Neuronal stem cell (in vitro differentiated cells): ENCODE results near the gene SNCA.

Experiments
- DNase-seq: peaks from one replicate; pipeline ENCODE4 v3.0.0-alpha.2; 2013; ENCODE audit warnings: low spot score
- H2AFZ ChIP-seq: one replicate; pipeline ENCODE4 v1.6.1; 2013; ENCODE audit warnings: mild to moderate bottlenecking, low read length, inconsistent platforms
- H2AK5ac ChIP-seq: 2 replicates; pipeline ENCODE4 v1.6.1; 2013; ENCODE audit warnings: low read depth, mild to moderate bottlenecking, inconsistent platforms, low read length, moderate library complexity, mixed read lengths
- H2BK120ac ChIP-seq: 2 replicates; pipeline ENCODE4 v1.6.1; 2013; ENCODE audit warnings: low read depth, mild to moderate bottlenecking, inconsistent platforms, low read length, moderate library complexity, mixed read lengths
- H2BK12ac ChIP-seq: one replicate; pipeline ENCODE4 v1.6.1; 2013; ENCODE audit warnings: low read length, inconsistent platforms
- H2BK15ac ChIP-seq: 2 replicates; pipeline ENCODE4 v1.6.1; 2013; ENCODE audit warnings: mild to moderate bottlenecking, low read length, inconsistent platforms, mixed read lengths
- H2BK5ac ChIP-seq: one replicate; pipeline ENCODE4 v1.6.1; 2013; ENCODE audit warnings: inconsistent platforms, mild to moderate bottlenecking, low read length, moderate library complexity
- H3K14ac ChIP-seq: one replicate; pipeline ENCODE4 v1.6.1; 2013; ENCODE audit warnings: low read length, inconsistent platforms
- H3K18ac ChIP-seq: 2 replicates; pipeline ENCODE4 v1.6.1; 2013; ENCODE audit warnings: low read length, inconsistent platforms
- H3K23ac ChIP-seq: 2 replicates; pipeline ENCODE4 v1.6.1; 2013; ENCODE audit warnings: low read depth, mild to moderate bottlenecking, mixed read lengths, low read length, inconsistent platforms; ENCODE audit not compliant: poor library complexity
- H3K27ac ChIP-seq: replicated peaks from 3 replicates; pipeline ENCODE4 v1.5.1; 2013; ENCODE audit warnings: low read length, inconsistent platforms
- H3K27me3 ChIP-seq, 3 experiments: 2 replicates each; pipeline ENCODE4 v1.6.1; 2013; ENCODE audit warnings: low read length in 3 of 3, mild to moderate bottlenecking in 2 of 3, inconsistent platforms in 1 of 3, low read depth in 1 of 3, mixed read lengths in 1 of 3, moderate library complexity in 1 of 3; ENCODE audit not compliant: control insufficient read depth in 3 of 3, insufficient read depth in 3 of 3
- H3K36me3 ChIP-seq, 2 donors: replicated peaks in 1 of 2; 2 replicates each; pipeline ENCODE4 v1.6.1; 2013; ENCODE audit warnings: low read length in 2 of 2; ENCODE audit not compliant: control insufficient read depth in 2 of 2, insufficient read depth in 2 of 2
- H3K4ac ChIP-seq: 2 replicates; pipeline ENCODE4 v1.6.1; 2013; ENCODE audit warnings: inconsistent platforms, mild to moderate bottlenecking, low read length, moderate library complexity
- H3K4me1 ChIP-seq, 2 donors: 1 replicate in 1 of 2; 2 replicates in 1 of 2; pipeline ENCODE4 v1.6.1; 2013; ENCODE audit warnings: low read length in 2 of 2, low read depth in 1 of 2; ENCODE audit not compliant: control insufficient read depth in 2 of 2, insufficient read depth in 1 of 2
- H3K4me2 ChIP-seq: one replicate; pipeline ENCODE4 v1.6.1; 2013; ENCODE audit warnings: mild to moderate bottlenecking, low read length, inconsistent platforms; ENCODE audit not compliant: insufficient read depth, poor library complexity, severe bottlenecking
- H3K4me3 ChIP-seq, 2 donors: 2 replicates each; pipeline ENCODE4 v1.5.1; 2013; ENCODE audit warnings: low read length in 2 of 2, mild to moderate bottlenecking in 2 of 2, inconsistent platforms in 1 of 2, moderate library complexity in 1 of 2
- H3K79me1 ChIP-seq: one replicate; pipeline ENCODE4 v1.6.1; 2013; ENCODE audit warnings: low read depth, mild to moderate bottlenecking, inconsistent platforms, low read length, moderate library complexity
- H3K9ac ChIP-seq: one replicate; pipeline ENCODE4 v1.6.1; 2013; ENCODE audit warnings: mild to moderate bottlenecking, low read depth, low read length, inconsistent platforms; ENCODE audit not compliant: poor library complexity
- H3K9me3 ChIP-seq, 2 donors: replicated peaks in 1 of 2; 2 replicates each; pipeline versions ENCODE3 to v1.6.1; 2013; ENCODE audit warnings: low read length in 2 of 2, mild to moderate bottlenecking in 2 of 2, inconsistent platforms in 1 of 2, low read depth in 1 of 2, mixed read lengths in 1 of 2, moderate library complexity in 1 of 2; ENCODE audit not compliant: control insufficient read depth in 2 of 2, insufficient read depth in 1 of 2
- H4K8ac ChIP-seq: one replicate; pipeline ENCODE4 v1.6.1; 2013; ENCODE audit warnings: low read depth, mild to moderate bottlenecking, inconsistent platforms, low read length, moderate library complexity
- H4K91ac ChIP-seq: one replicate; pipeline ENCODE4 v1.6.1; 2013; ENCODE audit warnings: low read length, low read depth, mild to moderate bottlenecking, inconsistent platforms; ENCODE audit not compliant: poor library complexity
- whole genome bisulfite sequencing, 2 donors: extraction: QIAGEN DNeasy Blood & Tissue Kit; methylation state at CpG; one replicate each; pipeline ENCODE4 v1.1.7; 2013; ENCODE audit warnings: missing lambda C conversion rate in 2 of 2, mixed read lengths in 1 of 2; ENCODE audit not compliant: insufficient read length in 2 of 2, insufficient replicate concordance in 1 of 2; ENCODE audit errors: extremely low coverage in 2 of 2; 5-methylcytosine and 5-hydroxymethylcytosine counted together

SNCA gene

GRCh38 chr4:89871211-89871610 is 34.2 kb upstream of the SNCA start:
- Histone ChIP-seq H3K36me3 (no peaks in the 10 kb centered on the region), H2AFZ (peak overlapping the region; percentile 31), H3K14ac (no peak overlapping the region), H4K8ac (no peak overlapping the region), H3K18ac (no peak overlapping the region), H4K91ac (no peak overlapping the region), H3K4me1 (peaks cover 0 to 5% of the 10 kb centered on the region in 2 donors), H3K27ac (no peak overlapping the region), H3K27me3 (no peaks in the 10 kb centered on the region), H3K79me1 (no peaks in the 10 kb centered on the region), H2BK120ac (no peak overlapping the region), H2BK12ac (no peak overlapping the region), H3K23ac (no peak overlapping the region), H2BK5ac (no peak overlapping the region), H3K9ac (no peak overlapping the region), H2AK5ac (no peak overlapping the region), H3K4ac (no peak overlapping the region), H3K4me2 (no peak overlapping the region), H2BK15ac (no peak overlapping the region), H3K4me3 (no peak overlapping the region), H3K9me3 (no peaks in the 10 kb centered on the region)
- DNase-seq: peak; percentile 26
- no CpG with 5 or more reads among the region's 1 CpG for WGBS, 2 donors

- no peak overlapping the region for H2BK12ac ChIP-seq
- no peak overlapping the region for H3K9ac ChIP-seq
- WGBS, 2 donors: no CpG with 5 or more reads among the region's 2 CpGs
Observed at GRCh38 chr4:89868999-89869589, 32.1 kb upstream of the SNCA start.

GRCh38 chr4:89868276-89868675 is 31.3 kb upstream of the SNCA start:
- H3K4ac ChIP-seq: no peak overlapping the region
- H3K27ac ChIP-seq: no peak overlapping the region
- H3K4me3 ChIP-seq: no peak overlapping the region
- H3K9me3 ChIP-seq: no peaks in the 10 kb centered on the region
- no peak overlapping the region for H3K18ac ChIP-seq
- peaks cover 0 to 5% of the 10 kb centered on the region in 2 donors for H3K4me1 ChIP-seq
- no peak overlapping the region for H2BK120ac ChIP-seq
- H3K36me3 ChIP-seq: no peaks in the 10 kb centered on the region
- H3K4me2 ChIP-seq: no peak overlapping the region
- no peak overlapping the region for H2AFZ ChIP-seq
- no peak overlapping the region for H4K8ac ChIP-seq
- no peak overlapping the region for H4K91ac ChIP-seq
- H3K27me3 ChIP-seq: no peaks in the 10 kb centered on the region
- no peak overlapping the region for H2BK15ac ChIP-seq
- no peak overlapping the region for H3K14ac ChIP-seq
- no peak overlapping the region for H2BK5ac ChIP-seq
- no peak for DNase-seq
- no peak overlapping the region for H3K9ac ChIP-seq
- H2AK5ac ChIP-seq: no peak overlapping the region
- H3K23ac ChIP-seq: no peak overlapping the region
- no peak overlapping the region for H2BK12ac ChIP-seq
- no peaks in the 10 kb centered on the region for H3K79me1 ChIP-seq

More at GRCh38 chr4:89868999-89869589, 32.1 kb upstream of the SNCA start:
- H4K8ac ChIP-seq: no peak overlapping the region
- H3K23ac ChIP-seq: no peak overlapping the region
- no peak overlapping the region for H4K91ac ChIP-seq
- no peak overlapping the region for H3K4me3 ChIP-seq
- no peak overlapping the region for H2AK5ac ChIP-seq
- H2BK15ac ChIP-seq: no peak overlapping the region
- H3K27me3 ChIP-seq: no peaks in the 10 kb centered on the region
- DNase-seq: no peak
- peaks cover 0 to 5% of the 10 kb centered on the region in 2 donors for H3K4me1 ChIP-seq
- H3K4ac ChIP-seq: no peak overlapping the region
- H2BK120ac ChIP-seq: no peak overlapping the region
- H2BK5ac ChIP-seq: no peak overlapping the region
- no peak overlapping the region for H3K4me2 ChIP-seq
- no peak overlapping the region for H3K18ac ChIP-seq
- H3K27ac ChIP-seq: no peak overlapping the region
- no peak overlapping the region for H3K14ac ChIP-seq
- no peaks in the 10 kb centered on the region for H3K79me1 ChIP-seq
- no peaks in the 10 kb centered on the region for H3K36me3 ChIP-seq
- H3K9me3 ChIP-seq: no peaks in the 10 kb centered on the region
- no peak overlapping the region for H2AFZ ChIP-seq

- H2BK15ac ChIP-seq: no peak overlapping the region
- no peak overlapping the region for H2BK120ac ChIP-seq
- H2AFZ ChIP-seq: no peak overlapping the region
- no peak overlapping the region for H2BK5ac ChIP-seq
- H4K91ac ChIP-seq: no peak overlapping the region
- no peak overlapping the region for H3K4me2 ChIP-seq
- H3K27me3 ChIP-seq: no peaks in the 10 kb centered on the region
- no peaks in the 10 kb centered on the region for H3K36me3 ChIP-seq
- no peak overlapping the region for H3K23ac ChIP-seq
- no peak overlapping the region for H2BK12ac ChIP-seq
- H4K8ac ChIP-seq: no peak overlapping the region
- H2AK5ac ChIP-seq: no peak overlapping the region
- no peaks in the 10 kb centered on the region for H3K4me1 ChIP-seq
- no peaks in the 10 kb centered on the region for H3K79me1 ChIP-seq
- no peak overlapping the region for H3K4me3 ChIP-seq
- H3K4ac ChIP-seq: no peak overlapping the region
- H3K14ac ChIP-seq: no peak overlapping the region
- DNase-seq: no peak
- H3K27ac ChIP-seq: no peak overlapping the region
- no peak overlapping the region for H3K9ac ChIP-seq
- no peaks in the 10 kb centered on the region for H3K9me3 ChIP-seq
- H3K18ac ChIP-seq: no peak overlapping the region
- no CpG with 5 or more reads among the region's 5 CpGs for WGBS, 2 donors
Observed at GRCh38 chr4:89863533-89863932, 26.6 kb upstream of the SNCA start.
